T follicular helper cell (primary cell): Measurements from ENCODE around the gene F8A3.
"Not testable (repeated sequence)": the region's sequence is repeated elsewhere in the genome, so short reads cannot be mapped to it uniquely, and the experiment has no call there.

Experiments used
- DNase-seq: peaks from one replicate; pipeline ENCODE4 v3.0.0-alpha.2; 2020; ENCODE audit warnings: low read depth
- total RNA-seq, 2 experiments: gene quantifications; one replicate each; lab custom pipeline; 2026; lab: John Stamatoyannopoulos, UW

F8A3 gene
- total RNA-seq, result 0 reads per million in 2 experiments

GRCh38 chrX:155458471-155458870 lies at the start of gene F8A3:
TSS of gene F8A3 (minus strand) at chrX:155458620. CDS start at chrX:155458600, 20 bp downstream.
- DNase-seq, result not testable (repeated sequence)

DNA sequence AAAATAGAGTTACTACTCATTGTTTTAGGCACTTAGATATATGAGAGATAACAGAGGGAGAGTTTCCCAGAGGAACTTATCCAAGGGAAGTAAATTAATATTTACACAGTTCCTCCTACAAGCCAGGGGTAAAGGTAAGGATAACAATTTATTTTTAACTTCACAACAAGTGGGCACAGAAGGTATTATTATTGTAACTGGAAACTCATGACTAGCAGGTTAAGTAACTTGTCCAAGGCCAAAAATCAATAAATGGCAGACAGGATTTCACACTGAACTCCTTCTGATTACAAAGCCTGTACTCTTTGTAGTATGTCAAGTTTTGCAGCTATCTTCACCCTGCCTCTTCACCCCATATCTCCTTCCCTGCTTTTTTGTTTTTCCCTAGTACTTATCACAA lies 46.9 kb upstream of the F8A3 start:
- DNase-seq, result no peak

DNA sequence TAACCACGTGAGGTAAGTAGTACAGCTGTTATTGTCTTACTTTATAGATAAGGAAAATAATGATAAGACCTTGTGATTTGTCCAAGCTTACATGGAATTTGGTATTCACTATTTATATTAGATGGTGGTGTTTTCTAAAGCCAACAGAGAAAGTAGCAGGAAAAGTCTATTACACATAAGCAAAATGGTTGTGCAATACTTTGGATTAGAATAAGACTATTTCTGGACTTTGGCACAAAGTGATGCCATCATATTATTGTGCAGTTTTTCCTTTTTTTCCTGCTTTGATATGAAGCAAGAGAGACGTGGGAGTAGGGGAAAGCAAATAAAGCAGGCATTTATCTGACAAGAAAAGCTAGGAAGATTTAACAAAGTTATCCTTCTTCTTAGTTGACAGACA lies 36.7 kb upstream of the F8A3 start:
- DNase-seq, result not testable (repeated sequence)

DNA sequence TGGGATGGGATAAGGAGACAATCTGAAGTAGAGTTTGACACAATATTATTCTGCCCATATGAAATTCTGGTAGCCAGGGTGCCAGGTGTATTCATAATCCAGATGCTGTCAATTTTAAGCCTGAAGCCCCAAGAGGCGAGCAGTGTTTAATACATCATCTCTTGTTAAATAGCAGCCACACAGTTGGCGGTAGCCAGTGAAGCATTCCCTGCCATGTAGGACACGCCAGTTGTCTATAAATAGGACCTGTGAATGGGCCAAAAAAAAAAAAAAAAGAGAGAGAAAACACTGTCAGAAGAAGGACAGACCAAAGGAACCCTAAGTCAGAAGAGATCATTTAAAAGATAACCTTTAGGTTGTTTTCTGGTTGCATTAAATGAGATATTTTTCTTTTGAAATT lies 33.0 kb upstream of the F8A3 start:
- DNase-seq, result not testable (repeated sequence)

DNA sequence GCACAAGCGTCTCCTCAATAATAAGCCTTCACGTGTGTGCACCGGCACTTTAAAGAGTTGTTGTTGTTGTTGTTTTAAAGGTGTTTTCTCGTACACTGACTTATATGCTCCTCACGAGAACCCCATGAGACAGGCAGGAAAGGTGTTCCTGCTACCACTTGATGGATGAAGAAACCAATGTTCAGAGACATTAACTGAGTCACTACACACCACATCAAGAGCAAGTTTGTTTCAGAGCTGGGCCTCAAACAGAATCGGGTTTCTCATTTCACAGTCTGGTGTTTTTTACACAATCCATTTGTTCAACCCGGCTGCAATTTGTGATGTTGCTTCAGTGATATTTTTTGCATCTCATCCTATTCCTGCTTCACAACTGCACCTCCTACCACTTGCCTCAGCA lies 18.7 kb upstream of the F8A3 start:
- not testable (repeated sequence) for DNase-seq

DNA sequence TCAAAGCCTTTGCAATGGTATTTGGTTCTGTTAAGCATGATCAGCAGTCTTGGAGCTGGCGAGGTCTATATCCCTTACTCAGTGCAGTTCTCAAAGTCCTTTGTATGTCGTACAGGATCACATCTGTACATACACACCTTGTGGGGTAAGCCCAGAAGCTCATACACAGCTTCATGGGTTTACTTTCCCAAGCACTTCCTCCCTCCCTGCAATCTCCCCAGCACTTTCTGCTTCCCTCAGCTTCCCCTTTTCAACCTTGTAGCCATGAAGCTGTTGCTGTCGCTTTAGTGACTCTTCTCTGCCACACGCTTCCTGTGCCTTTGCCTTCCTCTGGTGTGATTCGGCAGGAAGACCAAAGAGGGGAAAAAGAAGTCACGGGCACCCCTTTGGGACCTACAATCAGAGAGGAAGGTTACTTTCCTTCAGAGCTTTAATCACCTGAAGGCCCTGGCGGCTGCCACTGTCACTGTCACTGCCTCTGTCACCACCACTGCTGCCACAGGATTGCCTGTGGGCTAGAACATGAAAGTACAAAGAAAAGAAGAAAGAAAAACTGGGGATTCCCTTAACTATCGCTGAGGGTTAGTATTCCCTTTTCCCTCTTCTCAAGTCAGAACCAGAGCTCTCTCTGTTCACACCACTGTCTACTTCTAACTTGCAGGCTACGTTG lies 8.0 kb upstream of the F8A3 start:
- DNase-seq, result not testable (repeated sequence)

GRCh38 chrX:155460501-155460900 lies 2.1 kb upstream of the F8A3 start:
- DNase-seq, result not testable (repeated sequence)

- not testable (repeated sequence) for DNase-seq
Measured at GRCh38 chrX:155457761-155458447, 516 bp downstream of the F8A3 start.

- DNase-seq, result no peak
Measured at GRCh38 chrX:155441097-155441496, 17.3 kb downstream of the F8A3 start.

DNA sequence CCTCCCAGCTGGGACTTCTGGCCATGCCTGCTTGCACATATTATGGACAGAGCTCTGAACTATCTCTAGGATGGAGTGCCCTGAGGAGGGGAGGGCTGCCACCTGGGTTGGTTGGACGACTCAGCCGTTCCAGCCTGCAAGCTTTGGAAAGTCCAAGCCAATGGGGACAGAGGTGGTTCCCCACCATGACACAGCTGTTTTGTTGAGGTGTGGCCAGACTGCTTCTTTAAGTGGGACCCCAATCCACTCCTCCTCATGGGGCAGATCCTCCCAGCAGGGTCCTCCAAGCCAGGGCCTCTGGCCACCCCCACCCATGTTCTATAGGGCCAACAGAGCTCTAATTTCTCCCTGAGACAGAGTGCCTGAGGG lies 22.7 kb downstream of the F8A3 start:
- DNase-seq, result no peak

DNA sequence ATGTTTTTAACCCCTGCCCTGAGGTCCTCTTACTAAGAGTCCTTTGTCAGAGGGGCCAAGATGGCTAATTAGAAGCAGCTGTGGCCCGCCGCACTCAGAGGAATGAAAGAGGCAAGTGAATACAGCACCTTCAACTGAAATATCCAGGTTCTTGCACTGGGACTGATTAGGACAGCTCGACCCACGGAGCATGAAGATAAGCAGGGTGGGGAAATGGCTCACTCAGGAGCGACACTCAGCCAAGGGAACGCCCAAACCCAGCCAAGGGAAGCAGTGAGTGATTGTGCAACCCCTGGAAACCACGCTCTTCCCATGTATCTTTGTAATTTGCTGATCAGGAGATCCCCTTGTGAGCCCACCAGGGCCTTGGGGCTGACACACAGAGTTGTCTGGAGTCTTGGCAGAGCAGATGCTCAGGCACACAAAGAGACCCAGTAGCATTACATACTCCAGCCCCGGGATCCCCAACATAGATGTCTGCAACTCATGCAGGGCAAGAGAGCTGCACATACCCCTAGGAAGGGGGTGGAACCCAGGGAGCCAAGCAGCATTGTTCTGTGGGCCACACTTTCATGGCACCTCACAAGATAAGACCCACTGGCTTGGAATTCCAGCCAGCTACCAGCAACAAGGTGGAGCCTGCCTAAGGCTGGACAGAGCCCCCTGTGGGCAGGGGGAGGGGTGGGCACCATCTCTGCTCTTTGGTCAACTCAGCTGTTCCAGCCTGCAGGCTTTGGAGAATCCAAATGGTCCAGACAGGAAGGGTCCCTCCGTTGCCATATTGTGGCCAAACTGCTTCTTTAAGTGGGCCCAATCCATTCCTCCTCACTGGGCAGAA lies 23.3 kb downstream of the F8A3 start:
- no peak for DNase-seq

DNA sequence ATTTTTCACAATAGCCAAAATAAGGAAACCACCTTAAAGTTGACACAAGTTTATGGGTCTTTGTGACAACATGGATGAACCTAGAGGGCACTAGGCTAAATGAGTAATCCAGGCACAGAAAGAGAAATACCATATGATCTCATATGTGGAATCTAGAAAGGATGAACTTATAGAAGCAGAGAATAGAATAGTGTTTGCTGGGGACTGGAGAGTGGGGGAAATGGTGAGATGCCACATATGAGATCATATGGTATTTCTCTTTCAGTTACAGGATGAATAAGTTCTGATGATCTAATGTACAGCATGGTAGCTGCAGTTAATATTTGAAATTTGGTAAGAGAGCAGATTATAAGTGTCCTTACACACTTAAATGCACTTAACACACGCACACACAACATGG lies 40.7 kb downstream of the F8A3 start:
- DNase-seq, result no peak
